ENCODE results near the gene SYNJ2. TPM values are rescaled to one million over a fixed set of nuclear protein-coding genes. Genes with fewer than 3 reads are reported as not detected.

Gene SYNJ2
- total RNA-seq, 2 donors from 2014 or later = 30.6 to 48.5 TPM

GRCh38 chr6:157953580-157954091 is 28.0 kb upstream of the SYNJ2 start:
- H3K4me3 ChIP-seq = peak overlapping the region; percentile 70
- no peak for TF ChIP-seq CTCF (IDR thresholded peaks at IDR 0.05)
- peaks cover 20% of the 10 kb centered on the region for H3K9me3 ChIP-seq
- H3K4me1 ChIP-seq (ENCODE audit: control insufficient read depth in 1 of 2, low read depth in 2 of 2) = peaks cover 0 to 13% of the 10 kb centered on the region in 2 donors
- H3K27ac ChIP-seq = peak overlapping the region; percentile 26 to 42
- H3K27me3 ChIP-seq (replicated peaks; ENCODE audit: insufficient read depth) = no peaks in the 10 kb centered on the region
- DNase-seq (ENCODE audit: low spot score) (no peak), ATAC-seq (ENCODE audit: insufficient number of reproducible peaks, low FRiP score, low read depth) (no peak)
- no peaks in the 10 kb centered on the region for H3K36me3 ChIP-seq

DNA sequence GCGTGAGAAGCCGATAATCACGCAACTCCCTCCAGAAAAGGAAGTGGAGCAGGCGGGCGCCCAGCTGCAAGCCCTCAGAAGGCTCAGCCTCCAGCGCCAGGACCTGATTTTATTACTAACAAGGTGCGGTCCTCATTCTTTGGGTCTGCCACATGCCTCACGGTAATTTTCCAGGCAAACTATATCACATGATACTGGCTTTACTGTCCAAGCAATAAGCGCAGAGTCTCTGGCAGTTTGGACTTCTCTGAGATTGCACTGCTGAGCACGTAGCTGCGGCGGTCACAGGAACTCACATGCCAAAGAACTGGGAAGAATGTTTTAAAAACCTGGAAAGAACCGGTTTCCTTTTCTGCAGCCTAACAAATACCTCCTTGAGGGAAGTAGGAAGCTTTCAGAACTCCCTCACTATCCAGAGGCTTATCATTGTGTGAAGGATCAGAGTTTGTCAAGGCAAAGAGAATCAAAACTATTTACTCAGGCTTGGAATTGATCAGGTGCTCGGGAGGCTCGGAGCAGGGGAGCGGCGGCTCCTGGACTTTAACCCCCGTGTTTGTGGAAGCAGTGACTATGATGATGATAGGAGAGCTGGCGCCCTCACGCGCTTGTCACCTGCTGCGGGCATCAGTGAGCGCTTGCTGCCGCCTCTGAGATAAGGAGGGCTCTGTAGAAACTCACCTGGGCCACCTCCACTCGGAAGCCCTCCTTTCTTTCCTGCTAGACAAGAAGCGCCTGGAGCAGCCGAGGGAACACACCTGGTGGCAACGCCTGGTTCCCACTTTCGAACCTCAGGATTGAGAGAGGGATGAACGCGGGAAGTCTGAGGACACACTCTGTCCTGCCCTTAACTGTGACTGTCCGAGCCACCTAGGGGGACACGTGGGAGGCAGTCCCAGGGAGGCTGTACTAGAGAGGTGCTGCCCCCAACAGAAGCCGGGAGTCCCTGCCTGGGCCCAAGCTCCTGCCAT is 27.2 kb upstream of the SYNJ2 start:
- Histone ChIP-seq H3K9me3 (peaks cover 22% of the 10 kb centered on the region), H3K36me3 (no peaks in the 10 kb centered on the region), H3K4me3 (peak overlapping the region; percentile 70), H3K4me1 (ENCODE audit: control insufficient read depth in 1 of 2, low read depth in 2 of 2) (peaks cover 0 to 13% of the 10 kb centered on the region in 2 donors), H3K27me3 (replicated peaks; ENCODE audit: insufficient read depth) (no peaks in the 10 kb centered on the region), H3K27ac (peak overlapping the region; percentile 26 to 42)
- no peak for DNase-seq (ENCODE audit: low spot score)
- ATAC-seq (ENCODE audit: insufficient number of reproducible peaks, low FRiP score, low read depth) = peak; percentile 56
- no peak for TF ChIP-seq CTCF (IDR thresholded peaks at IDR 0.05)

DNA sequence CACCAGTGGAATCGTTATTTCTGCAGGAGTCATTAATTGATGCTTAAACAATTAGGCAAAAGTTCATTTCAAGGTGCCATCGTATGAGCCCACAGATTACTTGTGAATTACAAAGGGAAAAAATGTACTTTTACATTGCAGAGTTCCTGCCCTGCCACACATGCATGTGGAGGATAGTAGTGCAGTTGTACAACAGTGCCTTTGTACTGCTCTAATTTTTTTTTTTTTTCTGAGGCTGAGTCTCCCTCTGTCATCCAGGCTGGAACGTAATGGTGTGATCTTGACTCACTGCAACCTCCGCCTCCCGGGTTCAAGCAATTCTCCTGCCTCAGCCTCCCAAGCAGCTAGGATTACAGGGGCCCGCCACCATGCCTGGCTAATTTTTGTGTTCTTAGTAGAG is 26.0 kb upstream of the SYNJ2 start:
- peaks cover 14% of the 10 kb centered on the region for H3K9me3 ChIP-seq
- TF ChIP-seq CTCF (IDR thresholded peaks at IDR 0.05) = no peak
- no peak for DNase-seq (ENCODE audit: low spot score)
- no peak for ATAC-seq (ENCODE audit: insufficient number of reproducible peaks, low FRiP score, low read depth)
- H3K27me3 ChIP-seq (replicated peaks; ENCODE audit: insufficient read depth) = no peaks in the 10 kb centered on the region
- H3K36me3 ChIP-seq = no peaks in the 10 kb centered on the region
- H3K4me1 ChIP-seq (ENCODE audit: control insufficient read depth in 1 of 2, low read depth in 2 of 2) = peaks cover 0 to 13% of the 10 kb centered on the region in 2 donors
- H3K27ac ChIP-seq = no peak overlapping the region
- no peak overlapping the region for H3K4me3 ChIP-seq

- DNase-seq (ENCODE audit: low spot score) (no peak), ATAC-seq (ENCODE audit: insufficient number of reproducible peaks, low FRiP score, low read depth) (no peak)
- no peak overlapping the region for H3K4me3 ChIP-seq
- no peak for TF ChIP-seq CTCF (IDR thresholded peaks at IDR 0.05)
- peaks cover 14% of the 10 kb centered on the region for H3K9me3 ChIP-seq
- H3K27ac ChIP-seq = no peak overlapping the region
- H3K4me1 ChIP-seq (ENCODE audit: control insufficient read depth in 1 of 2, low read depth in 2 of 2) = peaks cover 0 to 13% of the 10 kb centered on the region in 2 donors
- no peaks in the 10 kb centered on the region for H3K27me3 ChIP-seq (replicated peaks; ENCODE audit: insufficient read depth)
- no peaks in the 10 kb centered on the region for H3K36me3 ChIP-seq
Measured at GRCh38 chr6:157956171-157956730, 25.4 kb upstream of the SYNJ2 start.
